Head of caudate nucleus (tissue), 42 donors: Measurements from ENCODE around the gene CDC42EP5.
"Not testable (repeated sequence)": the region's sequence is repeated elsewhere in the genome, so short reads cannot be mapped to it uniquely, and the experiment has no call there.

ENCODE experiments used
- DNase-seq, 42 donors: peaks; one replicate each; pipeline versions ENCODE4 v3.0.0 to v3.0.0-alpha.2; 2020 to 2021; ENCODE audit warnings: mixed read lengths in 7 of 42
- intact Hi-C: fragments of 100-400 bp; cut with DNase I; formaldehyde crosslinking; loops from one replicate; pipeline ENCODE4 v1.15.0; 2022

CDC42EP5 gene

GRCh38 chr19:54455786-54456422 is 17.2 kb downstream of the CDC42EP5 start:
- intact Hi-C loops, result loop anchor here (10.0 kb wide), 1 partner anchor 131 kb away; no protein-coding TSS in a partner anchor
- no peak for DNase-seq

DNA sequence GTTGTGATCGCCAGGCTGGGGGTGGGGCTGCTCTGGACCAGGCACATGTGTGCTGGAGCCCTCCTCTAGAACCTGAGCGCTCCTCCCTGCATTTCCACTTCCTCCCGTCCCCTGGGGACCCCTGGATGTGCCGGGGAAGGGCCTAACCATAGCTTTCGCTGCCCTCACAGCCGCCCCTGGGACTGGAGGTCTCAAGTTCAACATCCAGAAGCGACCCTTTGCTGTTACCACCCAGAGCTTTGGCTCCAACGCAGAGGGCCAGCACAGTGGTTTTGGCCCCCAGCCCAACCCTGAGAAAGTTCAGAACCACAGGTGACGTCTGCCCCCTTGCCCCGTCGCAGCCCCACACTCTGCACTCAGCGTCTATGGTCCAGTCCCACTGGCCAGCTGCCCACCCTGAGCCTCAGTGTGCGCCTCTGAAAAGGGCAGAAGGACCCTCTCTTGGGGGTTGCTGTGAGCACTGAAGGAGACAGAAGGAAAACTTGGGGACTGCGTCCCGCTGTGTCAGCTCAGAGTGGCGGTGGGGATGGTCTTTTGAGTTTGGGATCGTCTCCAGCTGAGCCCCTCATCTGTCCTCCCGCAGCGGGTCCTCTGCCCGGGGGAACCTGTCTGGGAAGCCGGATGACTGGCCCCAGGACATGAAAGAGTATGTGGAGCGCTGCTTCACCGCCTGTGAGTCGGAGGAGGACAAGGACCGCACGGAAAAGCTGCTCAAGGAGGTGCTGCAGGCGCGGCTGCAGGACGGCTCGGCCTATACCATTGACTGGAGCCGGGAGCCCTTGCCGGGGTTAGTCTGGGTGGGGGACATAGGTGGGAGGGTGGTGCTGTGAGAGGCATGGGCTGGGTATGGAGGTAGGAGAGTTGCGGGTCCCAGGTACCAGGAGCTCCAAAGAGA is 18.1 kb downstream of the CDC42EP5 start:
- no peak for DNase-seq
- intact Hi-C loops, result loop anchor here (10.0 kb wide), 1 partner anchor 130 kb away; no protein-coding TSS in a partner anchor

GRCh38 chr19:54453921-54454780 is 18.9 kb downstream of the CDC42EP5 start:
- no peak for DNase-seq
- intact Hi-C loops, result loop anchor here (10.0 kb wide), 1 partner anchor 129 kb away; no protein-coding TSS in a partner anchor

DNA sequence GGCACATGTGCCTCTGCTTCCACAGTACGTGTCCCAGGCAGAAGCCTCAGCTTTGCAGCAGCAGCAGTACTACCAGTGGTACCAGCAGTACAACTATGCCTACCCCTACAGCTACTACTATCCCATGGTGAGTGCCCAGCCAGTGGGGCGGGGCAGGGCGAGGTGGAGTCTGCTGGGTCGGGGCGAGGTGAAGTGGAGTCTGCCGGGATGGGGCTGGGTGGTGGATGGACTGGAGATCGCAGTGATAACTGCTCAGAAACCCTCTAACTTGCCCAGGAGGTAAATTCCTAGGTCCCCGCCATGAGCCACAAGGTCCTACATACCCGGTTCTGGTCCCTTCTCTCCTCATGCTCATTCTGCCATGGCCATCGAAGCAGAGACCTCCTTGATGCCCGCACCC is 20.5 kb downstream of the CDC42EP5 start:
- no peak for DNase-seq
- intact Hi-C loops, result loop anchor here (10.0 kb wide), 1 partner anchor 128 kb away; no protein-coding TSS in a partner anchor

- DNase-seq, result no peak
- intact Hi-C loops, result loop anchor here (10.0 kb wide), 1 partner anchor 127 kb away; no protein-coding TSS in a partner anchor
Observed at GRCh38 chr19:54451997-54452396, 21.1 kb downstream of the CDC42EP5 start.

GRCh38 chr19:54451331-54451871 is 21.7 kb downstream of the CDC42EP5 start:
- peak in 1 of 42 donors; percentile 2 for DNase-seq

GRCh38 chr19:54449701-54450069 is 23.4 kb downstream of the CDC42EP5 start:
- DNase-seq, result no peak
- intact Hi-C loops, result loop anchor here (10.0 kb wide), 1 partner anchor 125 kb away; no protein-coding TSS in a partner anchor

More at GRCh38 chr19:54451331-54451871, 21.7 kb downstream of the CDC42EP5 start:
- intact Hi-C loops, result loop anchor here (10.0 kb wide), 1 partner anchor 127 kb away; no protein-coding TSS in a partner anchor

DNA sequence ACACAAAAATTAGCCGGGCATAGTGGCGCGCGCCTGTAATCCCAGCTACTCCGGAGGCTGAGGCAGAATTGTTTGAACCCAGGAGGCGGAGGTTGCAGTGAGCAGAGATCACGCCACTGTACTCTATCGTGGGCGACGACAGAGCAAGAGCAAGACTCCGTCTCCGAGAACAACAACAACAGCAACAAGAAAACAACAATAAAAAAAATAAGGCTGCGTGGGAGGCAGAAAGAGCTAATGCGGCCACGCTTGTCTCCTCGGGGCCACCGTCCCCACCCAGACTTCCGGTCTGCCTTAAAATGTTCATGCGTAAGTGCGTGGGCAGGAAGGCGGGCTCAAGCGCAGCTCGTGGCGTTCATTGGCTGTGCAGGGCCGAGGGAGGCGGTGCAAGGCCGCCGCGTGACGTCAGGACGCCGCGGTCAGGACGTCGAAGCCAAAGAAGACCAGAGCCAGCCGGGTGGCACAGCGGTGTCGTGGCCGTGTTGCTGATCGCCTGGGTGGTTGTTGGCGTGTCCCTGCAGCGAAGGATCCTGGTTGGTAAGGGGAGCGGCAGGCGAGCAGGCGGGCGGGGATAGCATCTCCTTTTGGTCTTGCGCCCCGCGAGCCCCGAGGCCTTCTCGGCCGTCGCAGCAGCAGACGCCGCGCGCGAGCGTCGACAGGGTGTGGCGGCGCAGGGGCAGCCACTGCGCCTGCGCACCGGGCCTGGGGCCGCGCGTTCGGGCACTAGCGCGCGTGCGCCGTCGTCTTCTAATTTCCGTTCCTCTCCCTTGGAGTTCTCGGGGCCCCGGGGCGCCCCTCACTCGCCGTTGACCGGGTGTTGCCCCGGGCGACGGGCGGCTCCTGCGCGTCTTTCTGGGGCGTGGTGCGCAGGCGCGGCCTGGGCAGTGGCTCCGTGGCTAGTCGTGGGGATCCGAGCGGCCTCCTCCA is 24.1 kb downstream of the CDC42EP5 start, which contains the start of gene LENG8:
Gene LENG8 (plus strand): TSS at position 426 of the 927 bp plus-strand sequence. CDS start 2,146 bp downstream, outside the sequence.
- intact Hi-C loops, result no loop called here
- DNase-seq, result peak; percentile 98 to 99 (median 99)

- intact Hi-C loops, result no loop called here
- DNase-seq, result peak in 24 of 42 donors; percentile 28 to 72 (median 48)
Observed at GRCh38 chr19:54448040-54448773, 24.9 kb downstream of the CDC42EP5 start.

DNA sequence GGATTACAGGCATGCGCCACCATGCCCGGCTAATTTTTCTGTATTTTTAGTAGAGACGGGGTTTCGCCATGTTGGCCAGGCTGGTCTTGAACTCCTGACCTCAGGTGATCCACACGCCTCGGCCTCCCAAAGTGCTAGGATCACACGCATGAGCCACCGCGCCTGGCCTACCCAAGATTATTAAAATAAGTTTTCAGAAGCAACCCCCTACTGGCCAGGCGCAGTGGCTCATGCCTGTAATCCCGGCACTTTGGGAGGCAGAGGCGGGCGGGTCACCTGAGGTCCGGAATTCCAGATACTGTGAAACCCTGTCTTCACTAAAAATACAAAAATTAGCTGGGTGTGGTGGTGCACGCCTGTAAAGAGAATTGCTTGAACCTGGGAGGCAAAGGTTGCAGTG is 26.7 kb downstream of the CDC42EP5 start:
- DNase-seq, intact Hi-C loops: not testable (repeated sequence)

DNA sequence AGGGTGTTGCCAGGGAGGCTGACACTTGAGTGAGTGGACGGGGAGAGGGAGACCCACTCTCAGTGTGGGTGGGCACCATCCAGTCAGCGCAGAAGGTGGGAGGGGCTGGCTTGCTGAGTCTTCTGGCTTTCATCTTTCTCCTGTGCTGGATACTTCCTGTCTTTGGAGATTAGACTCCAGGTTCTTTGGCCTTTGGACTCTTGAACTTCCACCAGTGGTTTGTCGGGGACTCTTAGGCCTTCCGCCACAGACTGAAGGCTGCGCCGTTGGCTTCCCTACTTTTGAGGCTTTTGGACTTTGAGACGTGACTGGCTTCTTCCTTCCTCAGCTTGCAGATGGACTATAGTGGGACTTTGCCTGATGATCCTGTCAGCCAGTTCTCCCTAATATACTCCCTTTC is 28.4 kb downstream of the CDC42EP5 start:
- DNase-seq, result no peak
- intact Hi-C loops, result no loop called here

DNA sequence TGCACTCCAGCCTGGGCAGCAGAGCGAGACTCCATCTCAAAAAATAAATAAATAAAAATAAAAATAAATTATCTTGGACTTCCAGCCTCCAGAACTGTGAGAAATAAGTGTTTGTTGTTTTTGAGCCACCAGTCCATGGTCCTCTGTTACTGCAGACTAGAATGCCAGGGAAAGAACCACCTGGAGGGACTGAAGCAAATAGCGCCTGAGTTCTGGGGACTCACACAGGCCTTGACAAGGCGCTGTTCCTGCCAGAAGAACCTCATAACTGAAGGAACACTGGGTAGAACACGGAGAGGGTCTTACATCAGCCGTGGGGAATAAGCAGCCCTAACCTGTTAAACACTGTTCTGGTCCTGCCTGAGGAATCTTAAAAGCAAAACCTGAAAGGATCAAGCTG is 32.5 kb downstream of the CDC42EP5 start:
- no peak for DNase-seq
- intact Hi-C loops, result no loop called here

DNA sequence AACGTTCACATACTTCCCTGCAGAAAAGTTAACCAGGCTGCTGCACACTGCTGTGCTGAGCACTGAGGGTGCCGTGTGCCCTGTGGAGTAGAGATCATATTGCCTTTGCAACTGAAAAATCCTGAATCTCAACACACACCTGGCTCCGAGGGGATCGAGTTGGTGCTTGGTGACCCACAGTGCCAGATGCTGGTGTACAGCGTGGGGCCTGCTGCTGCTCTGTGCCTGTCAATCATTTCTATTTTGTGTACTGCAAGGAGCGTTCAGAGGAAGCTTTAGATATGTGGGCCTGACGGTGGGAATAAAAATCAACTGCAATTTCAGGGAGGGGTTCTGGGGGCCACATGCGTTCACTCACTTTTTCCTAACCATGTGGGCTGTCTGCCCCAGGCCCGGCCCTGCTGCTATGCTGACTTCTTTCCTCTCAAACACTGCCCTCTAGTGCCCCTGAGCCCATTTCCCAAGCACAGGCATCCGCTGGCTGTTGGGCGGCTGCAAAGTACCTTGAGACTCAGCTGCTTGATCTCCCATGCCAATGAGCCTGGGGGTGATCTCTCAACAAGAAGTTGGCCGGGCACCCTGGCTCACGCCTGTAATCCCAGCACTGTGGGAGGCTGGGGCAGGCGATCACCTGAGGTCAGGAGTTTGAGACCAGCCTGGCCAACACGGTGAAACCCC is 33.8 kb downstream of the CDC42EP5 start:
- DNase-seq, result peak; percentile 67 to 92 (median 82)
- intact Hi-C loops, result no loop called here

GRCh38 chr19:54436628-54437252 is 36.4 kb downstream of the CDC42EP5 start:
- intact Hi-C loops, result no loop called here
- DNase-seq, result no peak

- DNase-seq, result peak in 22 of 42 donors; percentile 27 to 74 (median 54)
- intact Hi-C loops, result no loop called here
Observed at GRCh38 chr19:54436031-54436523, 37.0 kb downstream of the CDC42EP5 start.
